ENCODE measurements around the gene CPN1. TPM values are rescaled to one million over a fixed set of nuclear protein-coding genes. Genes with fewer than 3 reads are reported as not detected.

Gene CPN1
- total and polyA plus RNA-seq, 9 of the 15 experiments (the other 6 are each of a cell fraction or from before 2014, with no cell fraction given): 0.15 to 0.17 TPM; not detected in 7

GRCh38 chr10:100071529-100071928 is 10.1 kb downstream of the CPN1 start:
- ATAC-seq (no peak), FAIRE-seq (no peak), DNase-seq (ENCODE audit: extremely low read depth in 1 of 4, low spot score in 3 of 4) (no peak)
- H3K9me1 ChIP-seq (ENCODE audit: control insufficient read depth, insufficient read depth, low read length): no peaks in the 10 kb centered on the region
- H3K27me3 ChIP-seq (ENCODE audit: control insufficient read depth in 2 of 2, insufficient read depth in 2 of 2, low read length in 2 of 2): peaks cover 9 to 16% of the 10 kb centered on the region in 2 experiments; a peak in 2 of 5 replicates
- H3K36me3 ChIP-seq (ENCODE audit: control insufficient read depth, insufficient read depth, low read length): no peaks in the 10 kb centered on the region
- no peaks in the 10 kb centered on the region for H4K20me1 ChIP-seq (replicated peaks; ENCODE audit: control insufficient read depth, insufficient read depth, low read length)
- no peaks in the 10 kb centered on the region for H3K4me1 ChIP-seq (replicated peaks in 1 of 2; ENCODE audit: control insufficient read depth in 2 of 2, insufficient read depth in 2 of 2, low read length in 2 of 2)
- WGBS (ENCODE audit: insufficient coverage, low coverage, missing lambda C conversion rate): 6% methylated on average over 2 of the region's 2 CpGs
- H3K9ac ChIP-seq (ENCODE audit: insufficient read depth in 1 of 2, low read depth in 2 of 2, low read length in 2 of 2): no peak overlapping the region
- H3K79me2 ChIP-seq (ENCODE audit: control insufficient read depth, insufficient read depth, low read length): no peaks in the 10 kb centered on the region
- no peaks in the 10 kb centered on the region for H3K9me3 ChIP-seq (replicated peaks; ENCODE audit: control insufficient read depth, insufficient read depth, low read depth, low read length)
- H2AFZ ChIP-seq (ENCODE audit: low read depth, low read length): no peak overlapping the region
- POLR2A ChIA-PET: no interaction called here
- intact Hi-C loops (cut with micrococcal nuclease): no loop called here
- H3K4me2 ChIP-seq (ENCODE audit: insufficient read depth, low read length): no peak overlapping the region
- in situ Hi-C loops (cut with MboI): no loop called here
- no peak overlapping the region for H3K27ac ChIP-seq (ENCODE audit: extremely low read depth, low read depth, low read length)
- BruUV-seq (replicated peaks): no TSS peak
- TF ChIP-seq CUX1 (CRISPR knock-in tag; IDR thresholded peaks at IDR 0.05) (no peak), CEBPB (tag; IDR thresholded peaks at IDR 0.05) (no peak), PHTF2 (CRISPR knock-in tag; IDR thresholded peaks at IDR 0.05) (no peak), HDAC1 (IDR thresholded peaks at IDR 0.05) (no peak), DMBX1 (CRISPR knock-in tag; IDR thresholded peaks at IDR 0.05; ENCODE audit: borderline replicate concordance) (no peak), ELF1 (tag; IDR thresholded peaks at IDR 0.05) (no peak), ARID1B (IDR thresholded peaks at IDR 0.05) (no peak), BRCA1 (IDR thresholded peaks at IDR 0.05) (no peak), BRCA1 (CRISPR knock-in tag; IDR thresholded peaks at IDR 0.05) (no peak)
- TF ChIP-seq, protein P1, sequence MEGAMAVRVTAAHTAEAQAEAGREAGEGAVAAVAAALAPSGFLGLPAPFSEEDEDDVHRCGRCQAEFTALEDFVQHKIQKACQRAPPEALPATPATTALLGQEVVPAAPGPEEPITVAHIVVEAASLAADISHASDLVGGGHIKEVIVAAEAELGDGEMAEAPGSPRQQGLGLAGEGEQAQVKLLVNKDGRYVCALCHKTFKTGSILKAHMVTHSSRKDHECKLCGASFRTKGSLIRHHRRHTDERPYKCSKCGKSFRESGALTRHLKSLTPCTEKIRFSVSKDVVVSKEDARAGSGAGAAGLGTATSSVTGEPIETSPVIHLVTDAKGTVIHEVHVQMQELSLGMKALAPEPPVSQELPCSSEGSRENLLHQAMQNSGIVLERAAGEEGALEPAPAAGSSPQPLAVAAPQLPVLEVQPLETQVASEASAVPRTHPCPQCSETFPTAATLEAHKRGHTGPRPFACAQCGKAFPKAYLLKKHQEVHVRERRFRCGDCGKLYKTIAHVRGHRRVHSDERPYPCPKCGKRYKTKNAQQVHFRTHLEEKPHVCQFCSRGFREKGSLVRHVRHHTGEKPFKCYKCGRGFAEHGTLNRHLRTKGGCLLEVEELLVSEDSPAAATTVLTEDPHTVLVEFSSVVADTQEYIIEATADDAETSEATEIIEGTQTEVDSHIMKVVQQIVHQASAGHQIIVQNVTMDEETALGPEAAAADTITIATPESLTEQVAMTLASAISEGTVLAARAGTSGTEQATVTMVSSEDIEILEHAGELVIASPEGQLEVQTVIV (CRISPR knock-in tag; IDR thresholded peaks at IDR 0.05; ENCODE audit: borderline replicate concordance): no peak
- H3K4me3 ChIP-seq: no peak overlapping the region
- CTCF ChIA-PET (ENCODE audit: low intra/inter-chr PET ratio): interaction anchor here (0.6 kb wide), 1 partner anchor 13 kb away, joined by 3 read pairs; no protein-coding TSS in a partner anchor

Data from K562 (cell line).